H9 (cell line): ENCODE results near the gene KCNMA1. TPM values are rescaled to one million over a fixed set of nuclear protein-coding genes. Genes with fewer than 3 reads are reported as not detected.
A peak's percentile ranks its signal among the peaks of the same experiment; 100 is the strongest.

Experiments
- DNase-seq: peaks from one replicate; pipeline ENCODE4 v3.0.0-alpha.2; 2017
- H2AFZ ChIP-seq: one replicate; pipeline ENCODE4 v1.6.1; 2013; ENCODE audit warnings: mild to moderate bottlenecking, low read length, control low read depth, moderate library complexity
- H2AK5ac ChIP-seq: 2 replicates; pipeline ENCODE4 v1.6.1; 2013; ENCODE audit warnings: low read length, control low read depth, mixed read lengths; ENCODE audit not compliant: insufficient read length
- H2BK120ac ChIP-seq: one replicate; pipeline ENCODE4 v1.6.1; 2013; ENCODE audit warnings: low read depth, mild to moderate bottlenecking, low read length, control low read depth, inconsistent platforms; ENCODE audit not compliant: poor library complexity, severe bottlenecking
- H2BK12ac ChIP-seq: 2 replicates; pipeline ENCODE4 v1.6.1; 2013; ENCODE audit warnings: low read length, control low read depth, mixed read lengths, low read depth; ENCODE audit not compliant: insufficient read length
- H2BK15ac ChIP-seq: 2 replicates; pipeline ENCODE4 v1.6.1; 2013; ENCODE audit warnings: low read depth, low read length, control low read depth
- H2BK20ac ChIP-seq: one replicate; pipeline ENCODE4 v1.6.1; 2013; ENCODE audit warnings: low read depth, mild to moderate bottlenecking, low read length, control low read depth, inconsistent platforms; ENCODE audit not compliant: poor library complexity, severe bottlenecking
- H2BK5ac ChIP-seq: 2 replicates; pipeline ENCODE4 v1.6.1; 2013; ENCODE audit warnings: low read length, control low read depth, mixed read lengths; ENCODE audit not compliant: insufficient read length
- H3K14ac ChIP-seq: 2 replicates; pipeline ENCODE4 v1.6.1; 2013; ENCODE audit warnings: low read length, control low read depth; ENCODE audit not compliant: insufficient read depth
- H3K18ac ChIP-seq: 2 replicates; pipeline ENCODE4 v1.6.1; 2013; ENCODE audit warnings: low read depth, mild to moderate bottlenecking, mixed read lengths, low read length, control low read depth; ENCODE audit not compliant: insufficient read length
- H3K23ac ChIP-seq: 2 replicates; pipeline ENCODE4 v1.6.1; 2013; ENCODE audit warnings: low read length, control low read depth, mixed read lengths, low read depth; ENCODE audit not compliant: insufficient read length
- H3K23me2 ChIP-seq: 2 replicates; pipeline ENCODE4 v1.6.1; 2013; ENCODE audit warnings: low read depth, mild to moderate bottlenecking, mixed read lengths, low read length, control low read depth; ENCODE audit not compliant: insufficient read length, poor library complexity, severe bottlenecking
- H3K27ac ChIP-seq: 2 replicates; pipeline ENCODE4 v1.5.1; 2013; ENCODE audit warnings: low read length, control low read depth, mixed read lengths, low read depth; ENCODE audit not compliant: insufficient read length
- H3K27me3 ChIP-seq: 2 replicates; pipeline ENCODE4 v1.6.1; 2013; ENCODE audit warnings: low read length, control low read depth, inconsistent platforms; ENCODE audit not compliant: insufficient read depth
- H3K4ac ChIP-seq: 2 replicates; pipeline ENCODE4 v1.6.1; 2013; ENCODE audit warnings: low read depth, mild to moderate bottlenecking, control low read depth, inconsistent platforms, low read length, moderate library complexity
- H3K4me1 ChIP-seq: 2 replicates; pipeline ENCODE4 v1.6.1; 2013; ENCODE audit warnings: low read length, control low read depth, inconsistent platforms; ENCODE audit not compliant: insufficient read depth
- H3K4me2 ChIP-seq: 2 replicates; pipeline ENCODE4 v1.6.1; 2013; ENCODE audit warnings: low read length, control low read depth, mixed read lengths; ENCODE audit not compliant: insufficient read length, insufficient read depth
- H3K56ac ChIP-seq: 2 replicates; pipeline ENCODE4 v1.6.1; 2013; ENCODE audit warnings: low read depth, mild to moderate bottlenecking, mixed read lengths, low read length, control low read depth; ENCODE audit not compliant: insufficient read length
- H3K79me1 ChIP-seq: 2 replicates; pipeline ENCODE4 v1.6.1; 2013; ENCODE audit warnings: low read depth, mild to moderate bottlenecking, moderate library complexity, low read length, control low read depth, inconsistent platforms; ENCODE audit not compliant: insufficient read depth, poor library complexity, severe bottlenecking
- H3K79me2 ChIP-seq: 2 replicates; pipeline ENCODE4 v1.6.1; 2013; ENCODE audit warnings: low read length, control low read depth, inconsistent platforms; ENCODE audit not compliant: insufficient read depth
- H3K9ac ChIP-seq: 2 replicates; pipeline ENCODE4 v1.6.1; 2013; ENCODE audit warnings: low read length, control low read depth, mixed read lengths; ENCODE audit not compliant: insufficient read length; ENCODE audit errors: extremely low read depth
- H3K9me3 ChIP-seq: one replicate; pipeline ENCODE4 v1.6.1; 2013; ENCODE audit warnings: low read depth, low read length, inconsistent platforms; ENCODE audit not compliant: control insufficient read depth
- H3T11ph ChIP-seq: one replicate; pipeline ENCODE4 v1.6.1; 2013; ENCODE audit warnings: mild to moderate bottlenecking, low read length, control low read depth, inconsistent platforms
- H4K20me1 ChIP-seq: one replicate; pipeline ENCODE4 v1.6.1; 2013; ENCODE audit not compliant: control insufficient read depth, insufficient read length, insufficient read depth
- H4K5ac ChIP-seq: 2 replicates; pipeline ENCODE4 v1.6.1; 2013; ENCODE audit warnings: low read depth, mild to moderate bottlenecking, mixed read lengths, low read length, control low read depth; ENCODE audit not compliant: insufficient read length
- H4K8ac ChIP-seq: replicated peaks from 2 replicates; pipeline ENCODE4 v1.6.1; 2013; ENCODE audit warnings: low read length, control low read depth, mixed read lengths, low read depth; ENCODE audit not compliant: insufficient read length
- H4K91ac ChIP-seq: 2 replicates; pipeline ENCODE4 v1.6.1; 2013; ENCODE audit warnings: low read depth, mild to moderate bottlenecking, moderate library complexity, mixed read lengths, low read length, control low read depth; ENCODE audit not compliant: insufficient read length
- H3K27ac Mint-ChIP-seq, 3 experiments: 2 replicates in 2 of 3; 3 replicates in 1 of 3; pipeline ENCODE4 v1.8.0; 2020 to 2021; ENCODE audit warnings: mixed read lengths in 3 of 3, mild to moderate bottlenecking in 1 of 3, moderate library complexity in 1 of 3
- H3K27me3 Mint-ChIP-seq: 2 replicates; pipeline ENCODE4 v1.8.0; 2021; ENCODE audit warnings: low read depth, mild to moderate bottlenecking, moderate library complexity, mixed read lengths
- H3K36me3 Mint-ChIP-seq, 3 experiments: 2 replicates in 2 of 3; 3 replicates in 1 of 3; pipeline ENCODE4 v1.8.0; 2020 to 2021; ENCODE audit warnings: low read depth in 3 of 3, mixed read lengths in 3 of 3; ENCODE audit not compliant: insufficient read depth in 1 of 3
- H3K4me1 Mint-ChIP-seq, 2 experiments: 2 replicates each; pipeline ENCODE4 v1.8.0; 2020; ENCODE audit warnings: mixed read lengths in 2 of 2
- H3K4me3 Mint-ChIP-seq, 2 experiments: 2 replicates in 1 of 2; 3 replicates in 1 of 2; pipeline ENCODE4 v1.8.0; 2020 to 2021; ENCODE audit warnings: mild to moderate bottlenecking in 2 of 2, mixed read lengths in 2 of 2, moderate library complexity in 1 of 2
- H3K9me3 Mint-ChIP-seq, 2 experiments: 2 replicates in 1 of 2; 3 replicates in 1 of 2; pipeline ENCODE4 v1.8.0; 2020; ENCODE audit warnings: mild to moderate bottlenecking in 2 of 2, mixed read lengths in 2 of 2, moderate library complexity in 1 of 2
- CTCF ChIP-seq: fragments of 200-600 bp; sonication (generic); conservative IDR thresholded peaks from 3 replicates; pipeline ENCODE4 v1.8.0; 2021; ENCODE audit warnings: antibody characterized with exemption, mild to moderate bottlenecking
- WGBS: extraction: QIAGEN DNeasy Blood & Tissue Kit; methylation state at CpG from one replicate; pipeline ENCODE4 v1.1.7; 2013; ENCODE audit warnings: missing lambda C conversion rate, low lambda C conversion rate, mixed read lengths; ENCODE audit not compliant: insufficient read length; ENCODE audit errors: extremely low coverage; 5-methylcytosine and 5-hydroxymethylcytosine counted together
- total RNA-seq: library from RNA; stranded (reverse); gene quantifications from 2 replicates; pipeline ENCODE4 v1.2.1, GENCODE V29; 2021

Gene KCNMA1
- total RNA-seq, 1 experiment from 2014 or later: 2.0 TPM

DNA sequence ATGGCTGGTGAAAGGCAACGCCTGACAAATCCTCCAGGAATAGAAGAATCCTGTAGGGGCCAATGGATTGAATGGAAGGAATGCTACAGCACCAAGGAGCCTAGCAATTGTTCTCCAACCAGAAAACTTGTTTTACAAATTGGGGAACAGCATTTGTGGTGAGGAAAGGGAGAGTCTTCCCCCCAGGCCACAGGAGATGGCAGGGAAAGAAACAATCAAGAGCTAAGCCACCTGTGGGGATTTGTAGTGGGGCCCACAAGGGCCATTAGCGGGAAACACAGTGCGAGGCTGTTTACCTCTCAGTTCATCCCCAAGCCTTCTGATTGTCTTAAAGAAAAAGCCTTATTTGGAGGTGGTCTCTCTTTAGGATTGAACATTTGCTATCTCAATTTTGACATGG, 48.5 kb upstream of the KCNMA1 start:
- Histone ChIP-seq H3K14ac (no peak overlapping the region), H3K9ac (no peak overlapping the region), H3K9me3 (no peaks in the 10 kb centered on the region), H2BK5ac (no peak overlapping the region), H3K4me2 (no peak overlapping the region), H2BK15ac (no peak overlapping the region), H3K56ac (no peak overlapping the region), H4K5ac (no peak overlapping the region), H3K79me1 (no peaks in the 10 kb centered on the region), H2BK120ac (no peak overlapping the region), H2BK20ac (no peak overlapping the region), H4K20me1 (no peaks in the 10 kb centered on the region), H2AK5ac (no peak overlapping the region), H3K27ac (no peak overlapping the region), H3K23me2 (peaks cover 2% of the 10 kb centered on the region), H3K23ac (no peak overlapping the region), H3K27me3 (no peaks in the 10 kb centered on the region), H3K4me1 (no peaks in the 10 kb centered on the region; the same call in 1 of the 2 replicates), H3K79me2 (no peaks in the 10 kb centered on the region), H2BK12ac (no peak overlapping the region), H3T11ph (no peak overlapping the region), H2AFZ (no peak overlapping the region), H4K8ac (no peak overlapping the region), H4K91ac (no peak overlapping the region), H3K18ac (no peak overlapping the region), H3K4ac (no peak overlapping the region)
- H3K27me3 Mint-ChIP-seq: peaks cover 3% of the 10 kb centered on the region; the same call in 1 of the 2 replicates
- peak overlapping the region in 1 of 3 experiments; percentile 83; a peak in 2 of 7 replicates for H3K27ac Mint-ChIP-seq
- H3K36me3 Mint-ChIP-seq: peaks cover 0 to 2% (median 0%) of the 10 kb centered on the region in 3 experiments; a peak in 1 of 7 replicates
- no peak for TF ChIP-seq CTCF
- no peak overlapping the region for H3K4me3 Mint-ChIP-seq
- no peak for DNase-seq
- no CpG with 5 or more reads among the region's 3 CpGs for WGBS
- H3K9me3 Mint-ChIP-seq: no peaks in the 10 kb centered on the region
- peaks cover 35 to 47% of the 10 kb centered on the region in 2 experiments for H3K4me1 Mint-ChIP-seq
